ENCODE data around the gene MAB21L3. TPM values are rescaled to one million over a fixed set of nuclear protein-coding genes. Genes with fewer than 3 reads are reported as not detected.

The MAB21L3 gene
- total RNA-seq, 6 experiments from 2014 or later: 0.09 to 7.2 (median 1.1) TPM

GRCh38 chr1:116130356-116130755 is 19.2 kb downstream of the MAB21L3 start:
- no peaks in the 10 kb centered on the region for H3K27me3 ChIP-seq
- TF ChIP-seq CTCF (IDR thresholded peaks at IDR 0.05) (no peak), POLR2A (IDR thresholded peaks at IDR 0.05) (no peak)
- ATAC-seq: no peak
- H3K27ac ChIP-seq: no peak overlapping the region
- H3K9me3 ChIP-seq: no peaks in the 10 kb centered on the region
- no peaks in the 10 kb centered on the region for H3K4me1 ChIP-seq
- no peak overlapping the region for H3K4me3 ChIP-seq
- H3K36me3 ChIP-seq: no peaks in the 10 kb centered on the region
- no peak for DNase-seq
- intact Hi-C loops (cut with DNase I): no loop called here

- no peaks in the 10 kb centered on the region for H3K27me3 ChIP-seq
- TF ChIP-seq POLR2A (IDR thresholded peaks at IDR 0.05): no peak
- TF ChIP-seq CTCF (IDR thresholded peaks at IDR 0.05): no peak
- H3K4me1 ChIP-seq: no peaks in the 10 kb centered on the region
- no peak overlapping the region for H3K4me3 ChIP-seq
- no peak for ATAC-seq
- H3K27ac ChIP-seq: no peak overlapping the region
- H3K36me3 ChIP-seq: no peaks in the 10 kb centered on the region
- no peaks in the 10 kb centered on the region for H3K9me3 ChIP-seq
- DNase-seq: no peak
- 91% methylated on average over 4 of the region's 4 CpGs for WGBS (ENCODE audit: insufficient coverage, low coverage, low lambda C conversion rate, missing lambda C conversion rate)
- intact Hi-C loops (cut with DNase I): no loop called here
Observed at GRCh38 chr1:116131170-116131569, 20.0 kb downstream of the MAB21L3 start.

GRCh38 chr1:116131866-116132605 is 20.8 kb downstream of the MAB21L3 start:
- Histone ChIP-seq H3K4me1 (no peaks in the 10 kb centered on the region), H3K27me3 (no peaks in the 10 kb centered on the region), H3K36me3 (no peaks in the 10 kb centered on the region), H3K27ac (no peak overlapping the region), H3K9me3 (no peaks in the 10 kb centered on the region), H3K4me3 (no peak overlapping the region)
- TF ChIP-seq POLR2A (IDR thresholded peaks at IDR 0.05) (no peak), CTCF (IDR thresholded peaks at IDR 0.05) (no peak)
- WGBS (ENCODE audit: insufficient coverage, low coverage, low lambda C conversion rate, missing lambda C conversion rate): 67% methylated on average over 9 of the region's 9 CpGs
- intact Hi-C loops (cut with DNase I): no loop called here
- ATAC-seq (peak in 1 of 4 donors; percentile 30), DNase-seq (no peak)

- intact Hi-C loops (cut with DNase I): no loop called here
Observed at GRCh38 chr1:116133696-116134475, 22.7 kb downstream of the MAB21L3 start.

More at GRCh38 chr1:116133696-116134475, 22.7 kb downstream of the MAB21L3 start:
- H3K9me3 ChIP-seq: no peaks in the 10 kb centered on the region
- no peak overlapping the region for H3K4me3 ChIP-seq
- no peaks in the 10 kb centered on the region for H3K36me3 ChIP-seq
- 46% methylated on average over 3 of the region's 8 CpGs for WGBS (ENCODE audit: insufficient coverage, low coverage, low lambda C conversion rate, missing lambda C conversion rate)
- H3K27me3 ChIP-seq: no peaks in the 10 kb centered on the region
- H3K4me1 ChIP-seq: no peaks in the 10 kb centered on the region
- TF ChIP-seq POLR2A (IDR thresholded peaks at IDR 0.05) (no peak), CTCF (IDR thresholded peaks at IDR 0.05) (peak in 1 of 4 donors; percentile 15)
- no peak for DNase-seq
- H3K27ac ChIP-seq: no peak overlapping the region
- no peak for ATAC-seq
